Natural killer cell (primary cell): ENCODE measurements around the gene SHKBP1. TPM values are rescaled to one million over a fixed set of nuclear protein-coding genes. Genes with fewer than 3 reads are reported as not detected.
A peak's percentile ranks its signal among the peaks of the same experiment; 100 is the strongest.

ENCODE experiments used
- ATAC-seq, 3 donors: fragments of 150-1000 bp in 2 of 3; fragments of 200-7000 bp in 1 of 3; cut with Tn5 transposase; 1 replicate in 1 of 3; 2 replicates in 2 of 3; pipeline ENCODE4 v1.10.0; 2021; ENCODE audit warnings: mild to moderate bottlenecking in 2 of 3, moderate library complexity in 2 of 3
- DNase-seq, 2 donors: peaks; one replicate each; pipeline versions ENCODE4 v3.0.0 to v3.0.0-alpha.2; 2013 to 2021; ENCODE audit warnings: mixed read lengths in 1 of 2
- H3K27ac ChIP-seq: one replicate; pipeline ENCODE4 v1.5.1; 2013; ENCODE audit warnings: mild to moderate bottlenecking, low read length
- H3K27me3 ChIP-seq: one replicate; pipeline ENCODE4 v1.6.1; 2013; ENCODE audit warnings: low read length; ENCODE audit not compliant: control insufficient read depth, insufficient read depth
- H3K36me3 ChIP-seq: one replicate; pipeline ENCODE4 v1.6.1; 2013; ENCODE audit warnings: low read length; ENCODE audit not compliant: control insufficient read depth, insufficient read depth
- H3K4me1 ChIP-seq: one replicate; pipeline ENCODE4 v1.6.1; 2013; ENCODE audit warnings: low read length; ENCODE audit not compliant: control insufficient read depth, insufficient read depth
- H3K4me3 ChIP-seq: one replicate; pipeline ENCODE4 v1.5.1; 2013; ENCODE audit warnings: low read length
- H3K9me3 ChIP-seq: one replicate; pipeline ENCODE4 v1.6.1; 2013; ENCODE audit warnings: low read length; ENCODE audit not compliant: control insufficient read depth, insufficient read depth
- H3K27ac Mint-ChIP-seq, 2 donors: one replicate each; pipeline ENCODE4 v1.8.0; 2022; ENCODE audit warnings: mild to moderate bottlenecking in 2 of 2, mixed read lengths in 2 of 2, moderate library complexity in 1 of 2
- H3K27me3 Mint-ChIP-seq, 2 donors: one replicate each; pipeline ENCODE4 v1.8.0; 2022; ENCODE audit warnings: low read depth in 2 of 2, mixed read lengths in 2 of 2
- H3K36me3 Mint-ChIP-seq: one replicate; pipeline ENCODE4 v1.8.0; 2022; ENCODE audit warnings: mixed read lengths
- H3K4me1 Mint-ChIP-seq, 2 donors: one replicate each; pipeline ENCODE4 v1.8.0; 2022; ENCODE audit warnings: mixed read lengths in 2 of 2
- H3K4me3 Mint-ChIP-seq: one replicate; pipeline ENCODE4 v1.8.0; 2022; ENCODE audit warnings: mild to moderate bottlenecking, moderate library complexity, mixed read lengths
- H3K9me3 Mint-ChIP-seq, 2 donors: one replicate each; pipeline ENCODE4 v1.8.0; 2022; ENCODE audit warnings: mixed read lengths in 2 of 2
- WGBS: methylation state at CpG from one replicate; pipeline ENCODE4 v1.1.7; 2013; ENCODE audit warnings: missing lambda C conversion rate; ENCODE audit not compliant: insufficient coverage; 5-methylcytosine and 5-hydroxymethylcytosine counted together
- intact Hi-C: fragments of 100-400 bp; cut with micrococcal nuclease; formaldehyde crosslinking; loops from one replicate; pipeline ENCODE4 v1.14.2; 2022
- total RNA-seq, 4 donors: library from RNA; stranded (reverse); fragments of 120-200 nt in 1 of 4; gene quantifications; one replicate each; pipeline versions ENCODE4 v1.2.3 to v1.2.4, GENCODE V29; 2013 to 2022
- TF ChIP-seq, protein P1 (sequence below): fragments of 200-600 bp; IDR thresholded peaks from one replicate; pipeline ENCODE4 v1.8.0; 2022; ENCODE audit warnings: antibody characterized with exemption

The SHKBP1 gene
- total RNA-seq, 3 donors from 2014 or later (not counting 1 experiment from before 2014, with no cell fraction given), result 209 to 224 (median 209) TPM

DNA sequence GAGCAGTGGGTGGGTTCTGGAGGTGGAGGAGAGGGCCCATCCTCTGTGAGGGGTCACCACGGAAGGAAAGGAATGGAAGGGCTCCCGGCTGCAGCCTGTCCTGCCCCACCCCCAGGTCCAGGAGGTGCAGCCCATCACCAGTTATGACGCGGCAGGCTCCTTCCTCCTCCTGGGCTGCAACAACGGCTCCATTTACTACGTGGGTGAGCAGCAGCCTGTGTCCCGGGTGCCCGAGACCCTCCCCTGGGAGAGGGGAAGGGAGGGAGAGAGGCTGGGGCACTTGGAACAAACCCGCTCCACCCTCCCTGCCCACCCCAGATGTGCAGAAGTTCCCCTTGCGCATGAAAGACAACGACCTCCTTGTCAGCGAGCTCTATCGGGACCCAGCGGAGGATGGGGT, 6.6 kb downstream of the SHKBP1 start:
- no peak for ATAC-seq
- Histone ChIP-seq H3K27ac (no peak overlapping the region), H3K27me3 (no peaks in the 10 kb centered on the region), H3K36me3 (peaks cover 62% of the 10 kb centered on the region), H3K4me1 (peaks cover 14% of the 10 kb centered on the region), H3K4me3 (no peak overlapping the region), H3K9me3 (no peaks in the 10 kb centered on the region)
- intact Hi-C loops, result no loop called here
- 94% methylated on average over 11 of the region's 14 CpGs for WGBS
- no peak for DNase-seq
- no peaks in the 10 kb centered on the region for H3K36me3 Mint-ChIP-seq
- H3K4me1 Mint-ChIP-seq, result peaks cover 5 to 36% of the 10 kb centered on the region in 2 donors
- H3K4me3 Mint-ChIP-seq, result no peak overlapping the region
- no peaks in the 10 kb centered on the region for H3K9me3 Mint-ChIP-seq
- no peak overlapping the region for H3K27ac Mint-ChIP-seq
- no peaks in the 10 kb centered on the region for H3K27me3 Mint-ChIP-seq
- TF ChIP-seq, protein P1, sequence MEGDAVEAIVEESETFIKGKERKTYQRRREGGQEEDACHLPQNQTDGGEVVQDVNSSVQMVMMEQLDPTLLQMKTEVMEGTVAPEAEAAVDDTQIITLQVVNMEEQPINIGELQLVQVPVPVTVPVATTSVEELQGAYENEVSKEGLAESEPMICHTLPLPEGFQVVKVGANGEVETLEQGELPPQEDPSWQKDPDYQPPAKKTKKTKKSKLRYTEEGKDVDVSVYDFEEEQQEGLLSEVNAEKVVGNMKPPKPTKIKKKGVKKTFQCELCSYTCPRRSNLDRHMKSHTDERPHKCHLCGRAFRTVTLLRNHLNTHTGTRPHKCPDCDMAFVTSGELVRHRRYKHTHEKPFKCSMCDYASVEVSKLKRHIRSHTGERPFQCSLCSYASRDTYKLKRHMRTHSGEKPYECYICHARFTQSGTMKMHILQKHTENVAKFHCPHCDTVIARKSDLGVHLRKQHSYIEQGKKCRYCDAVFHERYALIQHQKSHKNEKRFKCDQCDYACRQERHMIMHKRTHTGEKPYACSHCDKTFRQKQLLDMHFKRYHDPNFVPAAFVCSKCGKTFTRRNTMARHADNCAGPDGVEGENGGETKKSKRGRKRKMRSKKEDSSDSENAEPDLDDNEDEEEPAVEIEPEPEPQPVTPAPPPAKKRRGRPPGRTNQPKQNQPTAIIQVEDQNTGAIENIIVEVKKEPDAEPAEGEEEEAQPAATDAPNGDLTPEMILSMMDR, result no peak

DNA sequence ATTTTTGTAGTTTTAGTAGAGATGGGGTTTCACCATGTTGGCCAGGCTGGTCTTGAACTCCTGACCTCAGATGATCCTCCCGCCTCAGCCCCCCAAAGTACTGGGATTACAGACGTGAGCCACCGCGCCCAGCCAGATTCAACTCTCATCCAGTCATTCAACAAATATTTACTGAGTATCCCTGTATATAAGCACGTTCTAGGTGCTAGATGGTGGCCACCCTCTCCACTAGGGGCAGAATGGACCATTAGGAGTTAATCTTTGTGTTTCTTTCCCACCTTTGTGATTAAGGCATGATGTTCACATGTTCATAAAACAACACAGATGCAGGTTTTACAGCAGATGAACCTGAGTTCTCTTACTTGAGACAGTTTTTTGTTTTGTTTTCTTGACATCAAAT, 7.3 kb downstream of the SHKBP1 start:
- no peak overlapping the region for H3K4me3 ChIP-seq
- peaks cover 65% of the 10 kb centered on the region for H3K36me3 ChIP-seq
- WGBS, result 88% methylated on average over 4 of the region's 5 CpGs
- intact Hi-C loops, result no loop called here
- no peak overlapping the region for H3K27ac ChIP-seq
- H3K36me3 Mint-ChIP-seq, result no peaks in the 10 kb centered on the region
- no peaks in the 10 kb centered on the region for H3K9me3 Mint-ChIP-seq
- peaks cover 0 to 34% of the 10 kb centered on the region in 2 donors for H3K4me1 Mint-ChIP-seq
- TF ChIP-seq, protein P1, result no peak
- no peaks in the 10 kb centered on the region for H3K27me3 ChIP-seq
- H3K4me1 ChIP-seq, result peaks cover 10% of the 10 kb centered on the region
- DNase-seq (no peak), ATAC-seq (no peak)
- H3K27ac Mint-ChIP-seq, result peak overlapping the region in 1 of 2 donors; percentile 40
- H3K9me3 ChIP-seq, result no peaks in the 10 kb centered on the region
- H3K27me3 Mint-ChIP-seq, result no peaks in the 10 kb centered on the region
- no peak overlapping the region for H3K4me3 Mint-ChIP-seq

DNA sequence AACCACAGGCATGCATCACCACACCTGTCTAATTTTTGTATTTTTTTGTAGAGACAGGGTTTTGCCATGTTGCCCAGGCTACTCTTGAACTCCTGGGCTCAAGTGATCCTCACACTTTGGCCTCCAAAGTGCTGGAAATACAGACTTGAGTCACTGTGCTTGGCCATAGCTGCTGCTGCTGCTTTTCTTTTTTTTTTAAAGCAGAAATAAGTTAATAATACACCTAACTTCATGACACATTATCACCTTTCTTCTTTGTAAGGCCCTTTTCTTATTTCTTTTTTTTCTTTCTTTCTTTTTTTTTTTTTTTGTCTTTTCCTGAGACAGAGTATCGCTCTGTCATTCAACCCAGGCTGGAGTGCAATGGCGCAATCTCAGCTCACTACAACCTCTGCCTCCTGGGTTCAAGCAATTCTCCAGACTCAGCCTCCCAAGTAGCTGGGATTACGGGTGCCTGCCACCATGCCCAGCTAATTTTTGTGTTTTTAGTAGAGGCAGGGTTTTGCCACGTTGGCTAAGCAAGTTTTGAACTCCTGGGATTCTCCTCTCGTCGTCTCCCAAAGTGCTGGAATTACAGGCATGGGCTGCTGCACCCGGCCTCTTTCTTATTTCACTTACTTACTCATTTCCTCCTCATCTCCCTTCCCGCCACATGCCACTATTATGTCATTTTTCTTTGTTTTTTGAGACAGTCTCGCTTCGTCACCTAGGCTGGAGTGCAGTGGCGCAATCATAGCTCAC, 8.7 kb downstream of the SHKBP1 start:
- H3K4me1 Mint-ChIP-seq, result peaks cover 0 to 39% of the 10 kb centered on the region in 2 donors
- no peaks in the 10 kb centered on the region for H3K27me3 ChIP-seq
- ATAC-seq (peak in 2 of 3 donors; percentile 32 to 74), DNase-seq (no peak)
- H3K27ac Mint-ChIP-seq, result peak overlapping the region in 1 of 2 donors; percentile 76
- peaks cover 3% of the 10 kb centered on the region for H3K4me1 ChIP-seq
- no peaks in the 10 kb centered on the region for H3K27me3 Mint-ChIP-seq
- no peak overlapping the region for H3K4me3 Mint-ChIP-seq
- intact Hi-C loops, result no loop called here
- H3K9me3 ChIP-seq, result no peaks in the 10 kb centered on the region
- H3K4me3 ChIP-seq, result no peak overlapping the region
- no peaks in the 10 kb centered on the region for H3K9me3 Mint-ChIP-seq
- H3K27ac ChIP-seq, result no peak overlapping the region
- H3K36me3 Mint-ChIP-seq, result no peaks in the 10 kb centered on the region
- peaks cover 61% of the 10 kb centered on the region for H3K36me3 ChIP-seq
- 95% methylated on average over 11 of the region's 11 CpGs for WGBS
- TF ChIP-seq, protein P1, result no peak

DNA sequence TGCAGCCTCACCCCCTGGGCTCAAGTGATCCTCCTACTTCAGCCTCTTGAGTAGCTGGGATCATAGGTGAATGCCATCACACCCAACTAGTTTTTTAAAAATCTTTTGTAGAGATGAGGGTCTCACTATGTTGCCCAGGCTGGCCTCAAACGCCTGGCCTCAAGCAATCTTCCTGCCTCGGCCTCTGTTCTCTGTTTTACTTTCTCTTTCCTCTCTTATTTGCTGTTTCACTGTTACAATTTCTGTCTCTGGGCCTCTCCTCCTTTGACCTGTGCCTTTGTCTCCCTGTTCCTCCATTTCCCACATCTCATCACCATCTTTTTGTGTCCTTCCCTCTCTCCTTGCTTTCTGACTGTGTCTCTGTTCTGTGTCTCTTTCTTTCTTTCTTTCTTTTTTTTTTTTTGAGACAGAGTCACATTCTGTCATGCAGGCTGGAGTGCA, 9.3 kb downstream of the SHKBP1 start:
- Histone ChIP-seq H3K27me3 (no peaks in the 10 kb centered on the region), H3K27ac (no peak overlapping the region), H3K9me3 (no peaks in the 10 kb centered on the region), H3K36me3 (peaks cover 55% of the 10 kb centered on the region), H3K4me3 (no peak overlapping the region), H3K4me1 (no peaks in the 10 kb centered on the region)
- H3K9me3 Mint-ChIP-seq, result no peaks in the 10 kb centered on the region
- DNase-seq (no peak), ATAC-seq (peak in 1 of 3 donors; percentile 56)
- H3K36me3 Mint-ChIP-seq, result no peaks in the 10 kb centered on the region
- H3K27ac Mint-ChIP-seq, result peak overlapping the region in 1 of 2 donors; percentile 76
- H3K4me3 Mint-ChIP-seq, result no peak overlapping the region
- H3K4me1 Mint-ChIP-seq, result peaks cover 0 to 38% of the 10 kb centered on the region in 2 donors
- intact Hi-C loops, result no loop called here
- 86% methylated on average over 2 of the region's 2 CpGs for WGBS
- TF ChIP-seq, protein P1, result no peak
- H3K27me3 Mint-ChIP-seq, result no peaks in the 10 kb centered on the region
